ENCODE data around the gene RFTN1. TPM values are rescaled to one million over a fixed set of nuclear protein-coding genes. Genes with fewer than 3 reads are reported as not detected.

RFTN1 gene
- total RNA-seq, 1 experiment from 2014 or later, result 2.2 TPM

GRCh38 chr3:16415911-16416476 is 97.5 kb downstream of the RFTN1 start:
- no CpG with 5 or more reads among the region's 3 CpGs for WGBS (ENCODE audit: extremely low coverage, insufficient read length, low lambda C conversion rate)
- Histone ChIP-seq H3K9me3 (ENCODE audit: control insufficient read depth, low read depth, low read length) (no peaks in the 10 kb centered on the region), H4K5ac (ENCODE audit: insufficient read length, low read depth, low read length) (no peak overlapping the region), H2AK5ac (ENCODE audit: insufficient read length, low read length) (no peak overlapping the region), H3K23ac (ENCODE audit: insufficient read length, low read depth, low read length) (no peak overlapping the region), H4K20me1 (ENCODE audit: control insufficient read depth, insufficient read depth, insufficient read length) (no peaks in the 10 kb centered on the region), H3T11ph (ENCODE audit: low read length) (no peak overlapping the region), H2BK120ac (ENCODE audit: low read depth, low read length, poor library complexity, severe bottlenecking) (no peak overlapping the region), H3K79me1 (ENCODE audit: insufficient read depth, low read depth, low read length, poor library complexity, severe bottlenecking) (no peaks in the 10 kb centered on the region), H2BK15ac (ENCODE audit: low read depth, low read length) (no peak overlapping the region), H2AFZ (ENCODE audit: low read length) (no peak overlapping the region), H4K91ac (ENCODE audit: insufficient read length, low read depth, low read length) (no peak overlapping the region), H3K27ac (ENCODE audit: insufficient read length, low read depth, low read length) (no peak overlapping the region), H2BK20ac (ENCODE audit: low read depth, low read length, poor library complexity, severe bottlenecking) (no peak overlapping the region), H4K8ac (replicated peaks; ENCODE audit: insufficient read length, low read depth, low read length) (no peak overlapping the region), H3K18ac (ENCODE audit: insufficient read length, low read depth, low read length) (no peak overlapping the region), H3K4ac (ENCODE audit: low read depth, low read length) (no peak overlapping the region), H3K14ac (ENCODE audit: insufficient read depth, low read length) (no peak overlapping the region), H3K56ac (ENCODE audit: insufficient read length, low read depth, low read length) (no peak overlapping the region), H3K4me1 (ENCODE audit: insufficient read depth, low read length) (no peaks in the 10 kb centered on the region), H2BK12ac (ENCODE audit: insufficient read length, low read depth, low read length) (no peak overlapping the region), H3K9ac (ENCODE audit: extremely low read depth, insufficient read length, low read length) (no peak overlapping the region), H3K27me3 (ENCODE audit: insufficient read depth, low read length) (no peaks in the 10 kb centered on the region), H2BK5ac (ENCODE audit: insufficient read length, low read length) (no peak overlapping the region), H3K4me2 (ENCODE audit: insufficient read depth, insufficient read length, low read length) (no peak overlapping the region), H3K23me2 (ENCODE audit: insufficient read length, low read depth, low read length, poor library complexity, severe bottlenecking) (no peaks in the 10 kb centered on the region), H3K79me2 (ENCODE audit: insufficient read depth, low read length) (no peaks in the 10 kb centered on the region)
- Mint-ChIP-seq H3K27me3 (ENCODE audit: low read depth) (no peaks in the 10 kb centered on the region; the same call in 1 of the 2 replicates), H3K27ac (no peak overlapping the region), H3K4me1 (peaks cover 7 to 9% of the 10 kb centered on the region in 2 experiments), H3K36me3 (ENCODE audit: insufficient read depth in 1 of 3, low read depth in 3 of 3) (no peaks in the 10 kb centered on the region), H3K4me3 (no peak overlapping the region), H3K9me3 (no peaks in the 10 kb centered on the region)
- DNase-seq, result no peak
- no peak for TF ChIP-seq CTCF (conservative IDR thresholded peaks at IDR 0.05)
